ENCODE measurements around the gene CDC25B.

DNA sequence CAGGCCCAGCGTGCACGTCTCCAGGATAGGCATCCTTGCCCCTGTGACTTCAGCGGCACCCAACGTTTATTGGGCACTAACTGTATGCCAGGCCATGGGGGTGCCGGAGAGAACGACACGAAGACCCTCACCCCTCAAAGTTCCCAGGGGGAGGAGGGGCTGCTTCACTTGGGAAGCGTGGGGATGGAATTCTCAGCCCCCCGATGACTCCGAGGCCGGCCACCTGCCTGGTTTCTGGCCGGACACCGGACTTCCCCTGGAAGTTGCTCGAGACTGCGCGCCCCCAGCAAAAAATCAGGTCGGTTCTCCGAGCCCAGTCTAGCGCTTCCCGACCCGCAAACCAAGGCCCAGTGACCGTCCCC, 50.2 kb downstream of the CDC25B start:
- TF ChIP-seq, protein P1, sequence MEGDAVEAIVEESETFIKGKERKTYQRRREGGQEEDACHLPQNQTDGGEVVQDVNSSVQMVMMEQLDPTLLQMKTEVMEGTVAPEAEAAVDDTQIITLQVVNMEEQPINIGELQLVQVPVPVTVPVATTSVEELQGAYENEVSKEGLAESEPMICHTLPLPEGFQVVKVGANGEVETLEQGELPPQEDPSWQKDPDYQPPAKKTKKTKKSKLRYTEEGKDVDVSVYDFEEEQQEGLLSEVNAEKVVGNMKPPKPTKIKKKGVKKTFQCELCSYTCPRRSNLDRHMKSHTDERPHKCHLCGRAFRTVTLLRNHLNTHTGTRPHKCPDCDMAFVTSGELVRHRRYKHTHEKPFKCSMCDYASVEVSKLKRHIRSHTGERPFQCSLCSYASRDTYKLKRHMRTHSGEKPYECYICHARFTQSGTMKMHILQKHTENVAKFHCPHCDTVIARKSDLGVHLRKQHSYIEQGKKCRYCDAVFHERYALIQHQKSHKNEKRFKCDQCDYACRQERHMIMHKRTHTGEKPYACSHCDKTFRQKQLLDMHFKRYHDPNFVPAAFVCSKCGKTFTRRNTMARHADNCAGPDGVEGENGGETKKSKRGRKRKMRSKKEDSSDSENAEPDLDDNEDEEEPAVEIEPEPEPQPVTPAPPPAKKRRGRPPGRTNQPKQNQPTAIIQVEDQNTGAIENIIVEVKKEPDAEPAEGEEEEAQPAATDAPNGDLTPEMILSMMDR (conservative IDR thresholded peaks at IDR 0.05; ENCODE audit: low read length) = no peak
- TF ChIP-seq EZH2phosphoT487 (IDR thresholded peaks at IDR 0.05; ENCODE audit: borderline replicate concordance) = no peak
